DOHH2 (cell line): ENCODE measurements around the gene SLC17A5.

ENCODE experiments used
- EZH2phosphoT487 ChIP-seq: fragments of 200-600 bp; sonication (generic); IDR thresholded peaks from 2 replicates; pipeline ENCODE4 v1.6.1; 2017; ENCODE audit warnings: borderline replicate concordance, mild to moderate bottlenecking, antibody characterized with exemption, low read length, moderate library complexity, mixed read lengths
- TF ChIP-seq, protein P1 (sequence below): fragments of 200-600 bp; sonication (generic); IDR thresholded peaks from one replicate; pipeline ENCODE4 v1.5.1; 2014; ENCODE audit warnings: antibody characterized with exemption, mild to moderate bottlenecking, low read depth, low read length; ENCODE audit not compliant: poor library complexity, severe bottlenecking

GRCh38 chr6:73580247-73581149 is 73.3 kb downstream of the SLC17A5 start:
- TF ChIP-seq, protein P1, sequence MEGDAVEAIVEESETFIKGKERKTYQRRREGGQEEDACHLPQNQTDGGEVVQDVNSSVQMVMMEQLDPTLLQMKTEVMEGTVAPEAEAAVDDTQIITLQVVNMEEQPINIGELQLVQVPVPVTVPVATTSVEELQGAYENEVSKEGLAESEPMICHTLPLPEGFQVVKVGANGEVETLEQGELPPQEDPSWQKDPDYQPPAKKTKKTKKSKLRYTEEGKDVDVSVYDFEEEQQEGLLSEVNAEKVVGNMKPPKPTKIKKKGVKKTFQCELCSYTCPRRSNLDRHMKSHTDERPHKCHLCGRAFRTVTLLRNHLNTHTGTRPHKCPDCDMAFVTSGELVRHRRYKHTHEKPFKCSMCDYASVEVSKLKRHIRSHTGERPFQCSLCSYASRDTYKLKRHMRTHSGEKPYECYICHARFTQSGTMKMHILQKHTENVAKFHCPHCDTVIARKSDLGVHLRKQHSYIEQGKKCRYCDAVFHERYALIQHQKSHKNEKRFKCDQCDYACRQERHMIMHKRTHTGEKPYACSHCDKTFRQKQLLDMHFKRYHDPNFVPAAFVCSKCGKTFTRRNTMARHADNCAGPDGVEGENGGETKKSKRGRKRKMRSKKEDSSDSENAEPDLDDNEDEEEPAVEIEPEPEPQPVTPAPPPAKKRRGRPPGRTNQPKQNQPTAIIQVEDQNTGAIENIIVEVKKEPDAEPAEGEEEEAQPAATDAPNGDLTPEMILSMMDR: peak; percentile 18
- no peak for TF ChIP-seq EZH2phosphoT487
